Activated naive CD4-positive, alpha-beta T cell treated with anti-CD3 and anti-CD28 coated beads for 36 hours (primary cell): ENCODE measurements around the gene TWNK. TPM values are rescaled to one million over a fixed set of nuclear protein-coding genes. Genes with fewer than 3 reads are reported as not detected.
A peak's percentile ranks its signal among the peaks of the same experiment; 100 is the strongest.

ENCODE experiments used
- CTCF ChIA-PET: fragments of 350-600 bp; sonication (Branson Sonifier 250); formaldehyde crosslinking; loops from one replicate; lab custom pipeline; 2021; ENCODE audit warnings: antibody characterized with exemption; lab: Charles Lee
- DNase-seq: peaks from one replicate; pipeline ENCODE4 v3.0.0-alpha.2; 2020
- H3K27ac Mint-ChIP-seq: one replicate; pipeline ENCODE4 v1.8.0; 2021; ENCODE audit warnings: mild to moderate bottlenecking, mixed read lengths
- H3K27me3 Mint-ChIP-seq: one replicate; pipeline ENCODE4 v1.8.0; 2021; ENCODE audit warnings: low read depth, mixed read lengths
- H3K36me3 Mint-ChIP-seq: one replicate; pipeline ENCODE4 v1.8.0; 2021; ENCODE audit warnings: low read depth, mixed read lengths
- H3K4me1 Mint-ChIP-seq: one replicate; pipeline ENCODE4 v1.8.0; 2021; ENCODE audit warnings: low read depth, mixed read lengths
- H3K4me3 Mint-ChIP-seq: one replicate; pipeline ENCODE4 v1.8.0; 2021; ENCODE audit warnings: mild to moderate bottlenecking, moderate library complexity, mixed read lengths
- H3K9me3 Mint-ChIP-seq: one replicate; pipeline ENCODE4 v1.8.0; 2021; ENCODE audit warnings: mixed read lengths
- intact Hi-C: fragments of 100-400 bp; cut with micrococcal nuclease; formaldehyde crosslinking; loops from one replicate; pipeline ENCODE4 v1.15.1; 2023
- total RNA-seq, 2 experiments: library from RNA; stranded (reverse); gene quantifications; one replicate each; pipeline ENCODE4 v1.2.3, GENCODE V29; 2021

Gene TWNK
- total RNA-seq, 2 experiments from 2014 or later = 10.4 to 11.4 TPM

GRCh38 chr10:100977436-100977835 is 9.9 kb upstream of the TWNK start:
- no peak for DNase-seq
- Mint-ChIP-seq H3K9me3 (no peaks in the 10 kb centered on the region), H3K4me1 (no peaks in the 10 kb centered on the region), H3K27ac (no peak overlapping the region), H3K4me3 (no peak overlapping the region), H3K36me3 (peaks cover 4% of the 10 kb centered on the region), H3K27me3 (no peaks in the 10 kb centered on the region)
- intact Hi-C loops = no loop called here
- CTCF ChIA-PET = interaction anchor here (0.6 kb wide), 1 partner anchor 42 kb away, joined by 3 read pairs; no protein-coding TSS in a partner anchor

- Mint-ChIP-seq H3K4me1 (no peaks in the 10 kb centered on the region), H3K4me3 (no peak overlapping the region), H3K36me3 (peaks cover 4% of the 10 kb centered on the region), H3K27ac (no peak overlapping the region), H3K9me3 (no peaks in the 10 kb centered on the region), H3K27me3 (no peaks in the 10 kb centered on the region)
- DNase-seq = no peak
- CTCF ChIA-PET = interaction anchor here (1.2 kb wide), 1 partner anchor 10 kb away, joined by 3 read pairs; no protein-coding TSS in a partner anchor
- intact Hi-C loops = no loop called here
These were observed 9.0 kb upstream of the TWNK start for GRCh38 chr10:100978121-100978900.

DNA sequence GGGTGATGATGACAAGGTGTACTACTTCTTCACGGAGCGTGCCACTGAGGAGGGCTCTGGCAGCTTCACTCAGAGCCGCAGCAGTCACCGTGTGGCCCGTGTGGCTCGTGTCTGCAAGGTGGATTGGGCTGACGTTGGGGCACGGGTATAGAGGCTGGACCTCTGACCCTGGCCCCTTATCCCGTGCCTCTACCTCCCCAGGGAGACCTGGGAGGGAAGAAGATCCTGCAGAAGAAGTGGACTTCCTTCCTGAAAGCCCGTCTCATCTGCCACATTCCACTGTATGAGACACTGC is 8.5 kb upstream of the TWNK start:
- no peak for DNase-seq
- Mint-ChIP-seq H3K36me3 (peaks cover 4% of the 10 kb centered on the region), H3K4me3 (no peak overlapping the region), H3K27ac (no peak overlapping the region), H3K27me3 (no peaks in the 10 kb centered on the region), H3K4me1 (no peaks in the 10 kb centered on the region), H3K9me3 (no peaks in the 10 kb centered on the region)
- CTCF ChIA-PET = interaction anchor here (1.2 kb wide), 1 partner anchor 10 kb away, joined by 3 read pairs; no protein-coding TSS in a partner anchor
- intact Hi-C loops = no loop called here

DNA sequence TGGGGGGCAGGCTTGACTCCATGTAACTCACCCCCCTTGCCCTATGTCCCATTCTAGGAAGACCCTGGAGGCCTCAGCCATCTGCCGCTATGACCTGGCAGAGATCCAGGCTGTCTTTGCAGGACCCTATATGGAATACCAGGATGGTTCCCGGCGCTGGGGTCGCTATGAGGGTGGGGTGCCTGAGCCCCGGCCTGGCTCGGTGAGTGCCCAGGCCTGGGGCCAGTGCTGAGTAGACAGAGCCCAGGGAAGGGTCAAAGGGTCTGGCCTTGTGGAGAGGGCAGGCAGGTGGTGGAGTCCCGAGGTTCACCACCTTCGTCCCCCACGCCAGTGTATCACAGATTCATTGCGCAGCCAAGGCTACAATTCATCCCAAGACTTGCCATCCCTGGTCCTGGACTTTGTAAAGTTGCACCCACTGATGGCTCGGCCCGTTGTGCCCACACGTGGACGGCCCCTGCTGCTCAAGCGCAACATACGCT is 7.5 kb upstream of the TWNK start:
- H3K4me1 Mint-ChIP-seq = no peaks in the 10 kb centered on the region
- intact Hi-C loops = no loop called here
- CTCF ChIA-PET = interaction anchor here (1.2 kb wide), 1 partner anchor 11 kb away, joined by 3 read pairs; no protein-coding TSS in a partner anchor
- no peaks in the 10 kb centered on the region for H3K27me3 Mint-ChIP-seq
- no peak overlapping the region for H3K27ac Mint-ChIP-seq
- no peak for DNase-seq
- peaks cover 4% of the 10 kb centered on the region for H3K36me3 Mint-ChIP-seq
- H3K9me3 Mint-ChIP-seq = no peaks in the 10 kb centered on the region
- no peak overlapping the region for H3K4me3 Mint-ChIP-seq

DNA sequence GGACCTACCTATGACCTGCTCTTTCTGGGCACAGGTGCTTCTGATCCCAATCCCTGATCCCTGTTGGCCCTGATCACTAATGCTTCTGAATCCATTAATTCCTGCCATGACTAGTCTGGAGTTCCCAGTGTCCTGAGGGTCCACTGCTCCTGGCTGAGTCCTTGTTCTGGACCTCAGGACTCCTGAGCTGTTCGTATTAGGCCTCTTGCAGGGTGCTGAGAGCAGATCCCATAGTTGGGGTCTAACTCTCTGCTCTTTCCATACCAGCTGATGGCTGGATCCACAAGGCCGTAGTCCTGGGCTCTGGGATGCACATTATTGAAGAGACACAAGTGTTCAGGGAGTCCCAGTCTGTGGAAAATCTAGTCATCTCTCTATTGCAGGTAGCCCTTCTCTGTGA is 7.0 kb upstream of the TWNK start:
- CTCF ChIA-PET = no interaction called here
- no peak overlapping the region for H3K4me3 Mint-ChIP-seq
- H3K27ac Mint-ChIP-seq = no peak overlapping the region
- no peaks in the 10 kb centered on the region for H3K9me3 Mint-ChIP-seq
- H3K36me3 Mint-ChIP-seq = peaks cover 4% of the 10 kb centered on the region
- H3K27me3 Mint-ChIP-seq = no peaks in the 10 kb centered on the region
- DNase-seq = no peak
- intact Hi-C loops = no loop called here
- H3K4me1 Mint-ChIP-seq = no peaks in the 10 kb centered on the region

- no peak overlapping the region for H3K4me3 Mint-ChIP-seq
- no peak overlapping the region for H3K27ac Mint-ChIP-seq
- no peaks in the 10 kb centered on the region for H3K27me3 Mint-ChIP-seq
- intact Hi-C loops = no loop called here
- DNase-seq = no peak
- H3K4me1 Mint-ChIP-seq = peaks cover 2% of the 10 kb centered on the region
- CTCF ChIA-PET = no interaction called here
- no peaks in the 10 kb centered on the region for H3K9me3 Mint-ChIP-seq
- H3K36me3 Mint-ChIP-seq = peaks cover 4% of the 10 kb centered on the region
These were observed 6.6 kb upstream of the TWNK start for GRCh38 chr10:100980711-100981110.

GRCh38 chr10:100981178-100981772 is 6.1 kb upstream of the TWNK start:
- Mint-ChIP-seq H3K4me1 (peaks cover 8% of the 10 kb centered on the region), H3K27me3 (no peaks in the 10 kb centered on the region), H3K36me3 (peaks cover 4% of the 10 kb centered on the region), H3K27ac (no peak overlapping the region), H3K4me3 (no peak overlapping the region), H3K9me3 (no peaks in the 10 kb centered on the region)
- no peak for DNase-seq
- CTCF ChIA-PET = no interaction called here
- intact Hi-C loops = no loop called here

- CTCF ChIA-PET = interaction anchor here (1.7 kb wide), 1 partner anchor 31 kb away, joined by 6 read pairs; no protein-coding TSS in a partner anchor
- Mint-ChIP-seq H3K4me3 (no peak overlapping the region), H3K9me3 (no peaks in the 10 kb centered on the region), H3K36me3 (peaks cover 12% of the 10 kb centered on the region), H3K4me1 (peaks cover 24% of the 10 kb centered on the region), H3K27ac (no peak overlapping the region), H3K27me3 (no peaks in the 10 kb centered on the region)
- no peak for DNase-seq
- intact Hi-C loops = no loop called here
These were observed 4.2 kb upstream of the TWNK start for GRCh38 chr10:100982916-100983830.

DNA sequence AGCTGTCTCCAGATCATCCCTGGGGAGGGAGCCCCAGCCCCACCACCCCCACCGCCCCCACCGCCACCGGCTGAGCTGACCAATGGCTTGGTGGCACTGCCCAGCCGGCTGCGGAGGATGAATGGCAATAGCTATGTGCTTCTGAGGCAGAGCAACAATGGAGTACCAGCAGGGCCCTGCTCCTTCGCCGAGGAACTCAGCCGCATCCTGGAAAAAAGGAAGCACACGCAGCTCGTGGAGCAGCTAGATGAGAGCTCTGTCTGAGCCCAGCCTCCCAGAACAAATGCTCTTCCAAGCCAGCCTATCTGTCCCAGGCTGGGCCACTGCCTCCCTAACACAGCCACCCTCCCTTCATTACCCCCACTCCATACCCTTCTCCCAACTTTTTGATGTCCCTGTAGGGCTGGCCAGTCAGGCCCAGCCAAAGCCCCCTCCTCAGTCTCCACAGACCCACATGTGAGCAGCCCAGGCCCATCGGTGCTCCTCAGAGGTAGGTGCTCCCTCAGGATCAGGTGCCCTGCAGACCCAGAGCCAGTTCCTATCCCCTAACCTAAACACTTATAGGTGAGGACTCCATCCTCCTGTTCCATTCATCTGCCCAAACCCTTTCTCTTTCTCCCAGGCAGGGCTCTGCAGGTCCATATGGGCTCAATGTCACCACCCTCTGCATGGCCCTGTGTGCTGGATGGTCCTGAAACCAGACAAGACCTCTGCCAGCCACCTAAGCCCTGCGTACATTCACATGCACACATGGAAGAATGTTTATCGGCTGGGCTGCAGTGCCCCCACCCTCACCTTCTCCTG is 3.3 kb upstream of the TWNK start:
- CTCF ChIA-PET = interaction anchor here (1.7 kb wide), 1 partner anchor 30 kb away, joined by 6 read pairs; no protein-coding TSS in a partner anchor
- intact Hi-C loops = no loop called here
- Mint-ChIP-seq H3K27ac (no peak overlapping the region), H3K4me1 (peaks cover 33% of the 10 kb centered on the region), H3K36me3 (peaks cover 12% of the 10 kb centered on the region), H3K27me3 (no peaks in the 10 kb centered on the region), H3K9me3 (no peaks in the 10 kb centered on the region), H3K4me3 (no peak overlapping the region)
- DNase-seq = no peak

- DNase-seq = no peak
- no peaks in the 10 kb centered on the region for H3K27me3 Mint-ChIP-seq
- CTCF ChIA-PET = interaction anchor here (0.5 to 1.3 kb wide), 3 partner anchors 15 to 63 kb away, joined by 3 read pairs; partner anchors contain the start of gene LZTS2
- H3K4me1 Mint-ChIP-seq = peaks cover 40% of the 10 kb centered on the region
- no peak overlapping the region for H3K4me3 Mint-ChIP-seq
- intact Hi-C loops = no loop called here
- no peak overlapping the region for H3K27ac Mint-ChIP-seq
- H3K36me3 Mint-ChIP-seq = peaks cover 16% of the 10 kb centered on the region
- H3K9me3 Mint-ChIP-seq = no peaks in the 10 kb centered on the region
These were observed 2.6 kb upstream of the TWNK start for GRCh38 chr10:100984672-100985177.

DNA sequence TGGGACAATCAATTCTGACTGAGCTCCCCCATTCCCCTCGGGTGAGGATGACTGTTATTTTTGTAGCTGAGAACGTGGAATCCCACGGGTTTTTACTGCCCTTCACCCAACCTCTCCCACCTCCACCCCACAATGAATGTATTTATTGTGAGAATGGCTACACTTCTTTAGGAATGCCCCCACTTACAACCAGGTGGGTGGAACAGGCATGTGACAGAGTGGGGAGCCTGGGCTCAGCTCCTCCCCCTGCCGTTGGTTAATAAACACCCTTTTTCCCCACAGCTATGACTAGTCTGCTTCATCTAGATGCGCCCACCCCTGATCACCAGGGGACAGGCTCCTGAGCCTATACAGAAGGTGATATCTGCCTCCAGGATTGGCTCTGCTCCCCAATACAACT is 2.0 kb upstream of the TWNK start:
- peaks cover 17% of the 10 kb centered on the region for H3K36me3 Mint-ChIP-seq
- H3K4me1 Mint-ChIP-seq = peaks cover 42% of the 10 kb centered on the region
- no peak for DNase-seq
- H3K27ac Mint-ChIP-seq = peak overlapping the region; percentile 12
- no peak overlapping the region for H3K4me3 Mint-ChIP-seq
- intact Hi-C loops = no loop called here
- CTCF ChIA-PET = interaction anchor here (0.5 to 1.3 kb wide), 4 partner anchors 14 to 64 kb away, joined by 3 read pairs; partner anchors contain the start of gene LZTS2
- no peaks in the 10 kb centered on the region for H3K9me3 Mint-ChIP-seq
- H3K27me3 Mint-ChIP-seq = no peaks in the 10 kb centered on the region
